ENCODE measurements around the gene TAS2R50. TPM values are rescaled to one million over a fixed set of nuclear protein-coding genes. Genes with fewer than 3 reads are reported as not detected.

TAS2R50 gene
- total and polyA plus RNA-seq, 2 donors (not counting 3 experiments of a cell fraction or from before 2014, with no cell fraction given), result 0.12 to 1.5 TPM

- ChIA-PET CTCF (no interaction called here), POLR2A (no interaction called here)
- Histone ChIP-seq H3K36me3 (ENCODE audit: control insufficient read depth in 2 of 2, extremely low read depth in 1 of 2, insufficient read depth in 2 of 2, low read length in 2 of 2) (no peaks in the 10 kb centered on the region), H3K9me3 (replicated peaks; ENCODE audit: control insufficient read depth, insufficient read depth, low read length) (no peaks in the 10 kb centered on the region), H3K4me1 (ENCODE audit: control insufficient read depth, extremely low read depth, insufficient read depth, low read length) (no peaks in the 10 kb centered on the region), H3K9ac (replicated peaks; ENCODE audit: extremely low read depth, insufficient read depth, low read length) (no peak within 1 kb of the TSS), H3K79me2 (ENCODE audit: control insufficient read depth, insufficient read depth, low read length) (no peaks in the 10 kb centered on the region), H3K4me3 (replicated peaks in 1 of 3; ENCODE audit: insufficient read depth in 1 of 3, low read depth in 1 of 3, low read length in 3 of 3) (no peak within 1 kb of the TSS), H2AFZ (ENCODE audit: low read depth, low read length) (no peak within 1 kb of the TSS), H3K27me3 (ENCODE audit: control insufficient read depth in 2 of 2, insufficient read depth in 2 of 2, low read length in 2 of 2) (no peaks in the 10 kb centered on the region), H3K9me1 (replicated peaks; ENCODE audit: control insufficient read depth, extremely low read depth, insufficient read depth, low read length) (no peaks in the 10 kb centered on the region), H3K27ac (ENCODE audit: insufficient read depth, low read depth, low read length) (no peak within 1 kb of the TSS), H3K4me2 (ENCODE audit: insufficient read depth, low read length) (no peak within 1 kb of the TSS), H4K20me1 (replicated peaks; ENCODE audit: control insufficient read depth, extremely low read depth, insufficient read depth, low read length) (no peaks in the 10 kb centered on the region)
- FAIRE-seq (no peak), DNase-seq (ENCODE audit: low read depth, low spot score) (no peak)
- intact Hi-C loops (cut with micrococcal nuclease), result no loop called here
- no TSS peak for BruUV-seq (replicated peaks)
- dilution Hi-C loops (cut with MboI; ENCODE audit: extremely low pct_ligation_motif_present, low sequenced_read_pairs), result no loop called here
- no peak for TF ChIP-seq POLR2AphosphoS5 (IDR thresholded peaks at IDR 0.05; ENCODE audit: insufficient read depth, low read depth, low read length)
- no peak for TF ChIP-seq EZH2 (IDR thresholded peaks at IDR 0.05; ENCODE audit: borderline replicate concordance, low read depth, low read length, severe bottlenecking)
Observed at GRCh38 chr12:11022520-11022919, 35.8 kb upstream of the TAS2R50 start, which contains the start of gene TAS2R19. Gene TAS2R19, minus strand, starts transcription at chr12:11022620. Its CDS starts 49 bp downstream, at chr12:11022571.

- ChIA-PET CTCF (no interaction called here), POLR2A (no interaction called here)
- intact Hi-C loops (cut with micrococcal nuclease), result loop anchor here (5.0 kb wide), 1 partner anchor 155 kb away; the partner anchor contains the start of gene SMIM10L1
- Histone ChIP-seq H3K27me3 (ENCODE audit: control insufficient read depth in 2 of 2, insufficient read depth in 2 of 2, low read length in 2 of 2) (no peaks in the 10 kb centered on the region), H2AFZ (ENCODE audit: low read depth, low read length) (no peak overlapping the region), H3K27ac (ENCODE audit: insufficient read depth, low read depth, low read length) (no peak overlapping the region), H3K9me3 (replicated peaks; ENCODE audit: control insufficient read depth, insufficient read depth, low read length) (no peaks in the 10 kb centered on the region), H3K4me2 (ENCODE audit: insufficient read depth, low read length) (no peak overlapping the region), H3K36me3 (ENCODE audit: control insufficient read depth in 2 of 2, extremely low read depth in 1 of 2, insufficient read depth in 2 of 2, low read length in 2 of 2) (no peaks in the 10 kb centered on the region), H3K4me3 (replicated peaks in 1 of 3; ENCODE audit: insufficient read depth in 1 of 3, low read depth in 1 of 3, low read length in 3 of 3) (no peak overlapping the region), H3K9ac (replicated peaks; ENCODE audit: extremely low read depth, insufficient read depth, low read length) (no peak overlapping the region), H4K20me1 (replicated peaks; ENCODE audit: control insufficient read depth, extremely low read depth, insufficient read depth, low read length) (no peaks in the 10 kb centered on the region), H3K9me1 (replicated peaks; ENCODE audit: control insufficient read depth, extremely low read depth, insufficient read depth, low read length) (no peaks in the 10 kb centered on the region), H3K79me2 (ENCODE audit: control insufficient read depth, insufficient read depth, low read length) (no peaks in the 10 kb centered on the region), H3K4me1 (ENCODE audit: control insufficient read depth, extremely low read depth, insufficient read depth, low read length) (peaks cover 13% of the 10 kb centered on the region)
- BruUV-seq (replicated peaks), result no TSS peak
- dilution Hi-C loops (cut with MboI; ENCODE audit: extremely low pct_ligation_motif_present, low sequenced_read_pairs), result no loop called here
- no peak for FAIRE-seq
- no peak for TF ChIP-seq POLR2A (IDR thresholded peaks at IDR 0.05; ENCODE audit: low read depth, low read length)
- TF ChIP-seq CTCF (IDR thresholded peaks at IDR 0.05; ENCODE audit: extremely low read depth in 1 of 2, insufficient read depth in 1 of 2, low read depth in 1 of 2, low read length in 2 of 2), result no peak
- no peak for TF ChIP-seq GATA2 (IDR thresholded peaks at IDR 0.05; ENCODE audit: insufficient read depth, insufficient read length, low read depth, low read length)
- TF ChIP-seq JUN (IDR thresholded peaks at IDR 0.05; ENCODE audit: borderline replicate concordance, insufficient read depth, insufficient read length, low read depth), result no peak
- TF ChIP-seq MAX (IDR thresholded peaks at IDR 0.05; ENCODE audit: insufficient read depth, insufficient read length), result no peak
- no peak for TF ChIP-seq EZH2 (IDR thresholded peaks at IDR 0.05; ENCODE audit: borderline replicate concordance, low read depth, low read length, severe bottlenecking)
- TF ChIP-seq FOS (IDR thresholded peaks at IDR 0.05; ENCODE audit: borderline replicate concordance, insufficient read depth, low read length), result no peak
- no peak for TF ChIP-seq POLR2AphosphoS5 (IDR thresholded peaks at IDR 0.05; ENCODE audit: insufficient read depth, low read depth, low read length)
- no peak for TF ChIP-seq MYC (IDR thresholded peaks at IDR 0.05; ENCODE audit: low read depth, low read length)
- no peak for DNase-seq (ENCODE audit: low read depth, low spot score)
Observed at GRCh38 chr12:11016937-11017336, 30.2 kb upstream of the TAS2R50 start.
